ENCODE results near the gene DHX30. TPM values are rescaled to one million over a fixed set of nuclear protein-coding genes. Genes with fewer than 3 reads are reported as not detected.

The DHX30 gene
- total RNA-seq, 1 donor from 2014 or later: 55.0 TPM

- Histone ChIP-seq H3K4me1 (peaks cover 14% of the 10 kb centered on the region), H3K4me3 (no peak overlapping the region), H3K27me3 (no peaks in the 10 kb centered on the region), H3K27ac (no peak overlapping the region), H3K36me3 (peaks cover 0 to 5% of the 10 kb centered on the region in 2 donors), H3K9me3 (no peaks in the 10 kb centered on the region)
- DNase-seq (ENCODE audit: extremely low spot score in 2 of 2): no peak
- intact Hi-C loops (cut with DNase I): no loop called here
- no peak for TF ChIP-seq POLR2AphosphoS5 (IDR thresholded peaks at IDR 0.05; ENCODE audit: insufficient read depth in 1 of 2, low read depth in 1 of 2)
- TF ChIP-seq POLR2A (IDR thresholded peaks at IDR 0.05): no peak
- no peak for TF ChIP-seq CTCF (IDR thresholded peaks at IDR 0.05)
These were observed 92.3 kb downstream of the DHX30 start for GRCh38 chr3:47895241-47895640.

- H3K4me3 ChIP-seq: no peak overlapping the region
- intact Hi-C loops (cut with DNase I): no loop called here
- H3K9me3 ChIP-seq: no peaks in the 10 kb centered on the region
- H3K27ac ChIP-seq: no peak overlapping the region
- TF ChIP-seq CTCF (IDR thresholded peaks at IDR 0.05): no peak
- no peak for TF ChIP-seq POLR2AphosphoS5 (IDR thresholded peaks at IDR 0.05; ENCODE audit: insufficient read depth in 1 of 2, low read depth in 1 of 2)
- TF ChIP-seq POLR2A (IDR thresholded peaks at IDR 0.05): no peak
- peaks cover 8% of the 10 kb centered on the region for H3K4me1 ChIP-seq
- no peaks in the 10 kb centered on the region for H3K27me3 ChIP-seq
- H3K36me3 ChIP-seq: peaks cover 0 to 10% of the 10 kb centered on the region in 2 donors
- DNase-seq (ENCODE audit: extremely low spot score in 2 of 2): no peak
These were observed 93.8 kb downstream of the DHX30 start for GRCh38 chr3:47896736-47897135.

- Histone ChIP-seq H3K27me3 (no peaks in the 10 kb centered on the region), H3K4me3 (no peak overlapping the region), H3K9me3 (no peaks in the 10 kb centered on the region), H3K36me3 (peaks cover 0 to 10% of the 10 kb centered on the region in 2 donors), H3K4me1 (no peaks in the 10 kb centered on the region), H3K27ac (no peak overlapping the region)
- TF ChIP-seq POLR2A (IDR thresholded peaks at IDR 0.05) (no peak), CTCF (IDR thresholded peaks at IDR 0.05) (no peak), POLR2AphosphoS5 (IDR thresholded peaks at IDR 0.05; ENCODE audit: insufficient read depth in 1 of 2, low read depth in 1 of 2) (no peak)
- DNase-seq (ENCODE audit: extremely low spot score in 2 of 2): no peak
- intact Hi-C loops (cut with DNase I): no loop called here
These were observed 95.0 kb downstream of the DHX30 start for GRCh38 chr3:47897954-47898353.

GRCh38 chr3:47899495-47900108 is 96.7 kb downstream of the DHX30 start:
- H3K36me3 ChIP-seq: peaks cover 0 to 10% of the 10 kb centered on the region in 2 donors
- intact Hi-C loops (cut with DNase I): no loop called here

More at GRCh38 chr3:47899495-47900108, 96.7 kb downstream of the DHX30 start:
- no peaks in the 10 kb centered on the region for H3K4me1 ChIP-seq
- H3K27ac ChIP-seq: no peak overlapping the region
- no peak for DNase-seq (ENCODE audit: extremely low spot score in 2 of 2)
- no peaks in the 10 kb centered on the region for H3K9me3 ChIP-seq
- no peak overlapping the region for H3K4me3 ChIP-seq
- H3K27me3 ChIP-seq: no peaks in the 10 kb centered on the region
- TF ChIP-seq POLR2AphosphoS5 (IDR thresholded peaks at IDR 0.05; ENCODE audit: insufficient read depth in 1 of 2, low read depth in 1 of 2): no peak
- no peak for TF ChIP-seq POLR2A (IDR thresholded peaks at IDR 0.05)
- TF ChIP-seq CTCF (IDR thresholded peaks at IDR 0.05): no peak

MicroRNAs encoded within 50 kb of the gene (microRNA counts, 767-probe panel; counts per million panel counts)
- microRNA hsa-miR-1226-3p: 238 to 1,257 counts per million in 2 donors

Small RNAs within 50 kb of the gene (microRNA-seq; reads per million reads assigned to microRNA genes)
- 8.1 reads per million, percentile 18 among the genes with 10 or more reads in this experiment for gene MIR1226 (ENCODE audit: borderline number of aligned reads, borderline replicate concordance)

Small RNAs within 50 kb of the gene (small RNA-seq; reads per million reads assigned to genes)
- not detected for gene MIR1226
- gene RF02271: not detected

Other genes with a start within 250 kb of the DHX30 start
- gene CSPG5, start 224.3 kb upstream of the DHX30 start, total RNA-seq: 0.98 TPM
- gene SMARCC1, start 21.2 kb upstream of the DHX30 start, total RNA-seq: 39.0 TPM
- 142 TPM for gene MAP4, start 213.3 kb downstream of the DHX30 start, total RNA-seq